NCI-H345 treated with DMSO at 0.1 percent for 48 hours (cell line): ENCODE measurements around the gene GLB1L.
"Not testable (repeated sequence)": the region's sequence is repeated elsewhere in the genome, so short reads cannot be mapped to it uniquely, and the experiment has no call there.

ENCODE experiments used
- DNase-seq: peaks from one replicate; lab custom pipeline; 2025; ENCODE audit not compliant: unreplicated experiment; lab: John Stamatoyannopoulos, UW

The GLB1L gene

DNA sequence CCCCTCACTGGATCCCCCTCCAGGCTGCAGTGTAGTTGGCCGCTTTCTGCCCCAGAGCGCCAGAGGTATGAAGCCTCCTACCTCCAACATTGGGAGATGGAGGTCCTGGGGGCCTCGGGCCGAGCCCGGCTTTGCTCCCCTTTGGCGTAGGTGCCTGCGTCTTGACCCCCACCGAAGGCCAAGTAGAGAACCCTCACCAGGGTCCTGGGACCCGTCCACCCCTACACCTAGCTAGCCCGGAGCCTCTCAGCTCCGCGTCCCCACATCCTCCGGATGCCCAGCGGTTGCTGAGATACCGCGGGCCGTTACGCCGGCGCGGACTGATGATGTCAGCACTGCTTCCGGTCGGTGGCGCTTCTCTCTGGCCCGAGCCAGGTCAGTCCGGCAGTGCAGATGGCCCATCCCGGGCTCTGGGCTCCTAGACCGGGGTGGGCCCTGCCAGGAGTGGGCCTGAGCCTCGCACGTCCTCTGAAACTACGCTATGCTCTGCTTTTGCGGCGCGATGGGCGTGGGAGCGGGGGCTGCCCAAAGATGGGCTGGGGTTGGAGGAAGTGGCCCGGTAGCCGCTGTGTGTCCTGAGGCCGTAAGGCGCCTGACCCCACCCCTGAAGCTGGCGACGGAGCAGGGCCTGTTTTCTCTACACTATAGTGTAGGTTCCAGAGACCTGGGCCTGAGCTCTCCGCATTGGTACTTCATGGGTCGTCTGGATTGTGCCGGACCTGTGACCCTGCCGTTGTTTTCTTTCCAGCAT is at the start of gene GLB1L, which contains the start of gene STK16:
Gene GLB1L, minus strand, starts transcription at position 297 of the 751 bp plus-strand sequence. CDS start 1,871 bp downstream, outside the sequence.
Gene STK16, plus strand, starts transcription at position 332 of the 751 bp plus-strand sequence. CDS start 521 bp downstream, outside the sequence.
- DNase-seq = peak; percentile 64

DNA sequence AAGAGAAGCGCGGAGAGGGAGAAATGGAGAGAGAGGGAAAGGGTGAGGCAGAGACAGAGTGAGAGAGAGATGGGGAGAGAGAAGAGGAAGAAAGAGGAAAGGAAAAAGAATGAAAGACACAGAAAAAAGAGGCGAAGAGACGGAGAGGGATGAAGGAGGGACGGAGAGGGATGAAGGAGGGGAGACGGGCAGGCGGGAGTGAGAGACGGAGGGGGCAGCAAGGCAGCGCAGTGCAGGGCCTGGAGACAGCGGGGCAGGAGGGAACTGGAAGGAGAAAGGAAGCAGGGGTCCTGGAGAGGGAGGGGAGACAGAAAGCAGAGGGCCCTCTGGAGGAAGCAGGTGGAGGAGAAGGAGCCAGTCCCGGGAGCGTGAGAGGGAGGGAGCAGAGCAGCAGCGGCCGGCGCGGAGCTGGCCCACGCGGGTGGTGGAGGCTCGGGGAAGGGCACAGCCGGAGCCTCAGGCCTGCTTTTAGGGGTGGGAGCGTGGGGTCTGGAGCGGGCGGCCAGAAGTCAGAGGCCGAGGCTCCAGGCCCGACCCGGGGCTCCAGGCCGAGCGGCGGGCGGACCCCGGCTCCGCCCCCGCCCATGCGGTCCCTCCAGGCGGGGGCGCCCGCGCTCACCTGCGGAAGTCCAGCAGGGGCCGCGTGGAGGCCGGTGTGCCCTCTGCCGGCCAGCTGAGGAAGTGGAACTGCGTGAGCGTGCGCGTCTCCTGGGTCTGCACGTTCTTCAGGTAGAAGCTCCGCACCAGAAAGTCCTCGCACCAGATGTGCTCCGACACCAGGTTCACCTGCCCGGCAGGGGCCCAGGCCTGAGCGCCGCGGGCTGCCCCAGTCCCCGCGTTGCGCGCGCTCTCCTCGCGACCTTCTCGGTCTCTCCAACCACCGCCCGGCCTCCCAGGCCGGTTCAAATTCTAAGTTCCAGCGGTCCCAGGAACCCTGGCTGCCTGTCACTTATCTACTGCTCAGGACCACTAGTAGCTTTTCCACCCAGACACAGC is 49.4 kb upstream of the GLB1L start:
- peak; percentile 75 for DNase-seq

DNA sequence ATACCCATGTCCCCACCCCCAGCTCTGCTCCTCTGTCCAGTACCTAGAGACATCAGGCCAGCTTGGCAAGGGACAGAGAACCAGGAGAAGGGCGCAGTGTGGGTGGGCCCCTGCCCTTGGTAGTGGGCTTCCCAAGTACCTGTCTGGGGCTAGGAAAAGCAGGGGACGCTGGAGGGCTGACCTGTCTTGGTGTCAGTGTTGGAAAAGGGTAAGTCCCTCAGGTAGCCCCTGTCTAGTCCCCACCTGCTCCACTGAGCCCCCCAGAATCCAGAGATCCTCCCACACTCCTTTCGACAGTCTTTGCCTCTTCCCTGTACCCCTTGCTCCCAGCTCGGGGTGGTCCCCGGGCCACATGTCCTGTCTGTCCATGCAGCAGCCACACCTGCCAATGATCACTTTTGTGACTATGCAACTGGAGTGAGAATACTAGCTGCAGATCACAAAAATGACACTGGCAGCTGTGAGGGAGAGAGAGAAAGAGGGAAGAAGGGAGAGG is 48.5 kb upstream of the GLB1L start:
- no peak for DNase-seq

DNA sequence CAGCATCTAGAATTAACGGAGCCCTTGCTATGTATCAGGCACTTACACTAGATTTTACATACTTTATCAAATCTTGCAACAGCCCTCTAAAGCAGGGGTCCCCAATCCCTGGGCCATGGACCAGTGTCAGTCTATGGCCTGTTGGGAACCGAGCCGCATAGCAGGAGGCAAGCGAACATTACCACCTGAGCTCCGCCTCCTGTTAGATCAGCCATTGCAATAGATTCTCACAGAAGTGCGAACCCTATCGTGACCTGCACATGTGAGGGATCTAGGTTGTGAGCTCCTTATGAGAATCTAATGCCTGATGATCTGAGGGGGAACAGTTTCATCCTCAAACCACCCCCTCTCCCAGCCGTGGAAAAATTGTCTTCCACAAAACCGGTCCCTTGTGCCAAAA is 47.4 kb upstream of the GLB1L start:
- DNase-seq = no peak

DNA sequence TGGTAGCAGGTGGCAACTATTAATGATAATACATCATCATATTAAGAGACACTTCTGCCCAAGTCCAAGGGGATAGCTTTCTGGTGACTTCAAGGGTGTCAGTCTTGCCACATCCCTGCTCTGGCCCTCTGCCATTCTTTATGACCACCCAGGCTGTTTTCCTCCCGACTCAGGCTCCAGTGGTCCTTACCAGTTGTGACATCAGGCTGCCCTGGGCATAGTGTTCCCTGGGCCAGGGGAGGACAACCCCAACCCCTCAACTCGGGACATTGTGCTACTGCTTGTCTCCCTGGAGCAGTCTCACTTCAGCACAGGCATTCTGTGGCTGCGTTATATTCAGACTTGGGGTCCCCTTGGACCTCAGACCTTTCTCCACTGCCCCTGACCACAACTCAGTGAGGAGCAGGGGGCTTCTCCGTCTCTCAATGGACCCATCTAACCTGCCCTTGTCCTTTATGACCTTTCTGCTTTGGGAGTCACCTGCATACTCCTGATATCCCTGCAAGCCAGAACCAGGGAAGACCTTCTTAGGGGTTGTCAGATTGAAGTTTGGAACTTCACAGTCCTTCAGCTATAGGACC is 46.8 kb upstream of the GLB1L start:
- no peak for DNase-seq

DNA sequence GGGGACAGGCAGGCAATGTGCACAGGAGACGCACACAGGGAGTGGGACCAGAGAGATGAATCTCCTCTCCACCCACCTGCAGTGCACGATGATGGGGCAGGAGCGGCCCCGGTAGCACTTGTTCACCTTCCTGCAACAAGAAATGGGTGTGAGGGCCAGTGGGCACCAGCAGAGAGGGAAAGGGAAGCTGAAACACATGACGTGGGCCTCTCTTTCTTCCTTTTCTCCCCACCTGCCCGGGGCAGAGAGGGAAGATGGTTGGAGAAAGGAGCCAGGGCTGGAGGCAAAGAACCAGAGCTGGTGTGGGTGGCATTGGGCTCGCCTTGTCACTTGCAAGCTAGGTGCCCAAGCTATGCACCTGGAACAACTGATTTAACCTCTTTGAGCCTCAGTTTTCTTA is 46.1 kb upstream of the GLB1L start:
- no peak for DNase-seq

DNA sequence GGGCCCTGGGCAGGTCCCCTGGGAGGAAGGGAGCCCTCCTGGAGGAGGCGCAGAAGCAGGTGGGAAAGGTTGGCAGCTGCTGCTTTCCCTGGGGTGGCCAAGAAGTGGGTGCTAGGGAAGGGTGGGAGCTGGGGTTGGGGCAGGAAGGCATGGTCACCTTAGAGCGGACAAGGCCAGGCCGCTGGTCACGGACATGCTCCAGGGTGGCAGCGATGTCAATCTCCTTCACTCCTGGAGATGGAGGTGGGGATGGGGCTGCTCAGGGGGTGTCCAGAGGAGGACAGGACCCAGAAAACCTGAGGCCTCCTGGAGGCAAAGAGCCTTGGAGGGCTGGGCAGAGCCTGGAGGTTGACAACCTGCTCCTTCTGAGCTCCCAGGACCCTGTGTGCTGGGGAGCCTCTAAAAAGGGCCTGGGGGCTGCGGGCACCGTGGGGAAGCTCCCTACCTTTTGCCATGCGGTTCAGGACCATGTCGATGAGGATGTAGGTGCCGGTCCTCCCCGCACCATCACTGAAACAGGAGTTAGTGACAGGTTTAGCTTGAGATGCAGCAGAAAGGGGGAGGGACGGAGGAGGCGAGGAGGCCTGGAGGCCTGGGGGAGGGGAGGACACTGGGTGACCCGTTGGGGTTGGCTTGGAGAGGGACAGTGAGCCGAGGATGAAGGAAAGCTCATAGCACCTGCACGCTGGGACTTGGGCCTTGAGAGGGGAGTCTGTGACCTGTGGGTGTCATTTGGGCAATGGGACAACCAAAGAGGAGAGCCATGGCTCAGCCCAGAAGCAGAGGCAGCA is 45.3 kb upstream of the GLB1L start:
- DNase-seq = no peak

DNA sequence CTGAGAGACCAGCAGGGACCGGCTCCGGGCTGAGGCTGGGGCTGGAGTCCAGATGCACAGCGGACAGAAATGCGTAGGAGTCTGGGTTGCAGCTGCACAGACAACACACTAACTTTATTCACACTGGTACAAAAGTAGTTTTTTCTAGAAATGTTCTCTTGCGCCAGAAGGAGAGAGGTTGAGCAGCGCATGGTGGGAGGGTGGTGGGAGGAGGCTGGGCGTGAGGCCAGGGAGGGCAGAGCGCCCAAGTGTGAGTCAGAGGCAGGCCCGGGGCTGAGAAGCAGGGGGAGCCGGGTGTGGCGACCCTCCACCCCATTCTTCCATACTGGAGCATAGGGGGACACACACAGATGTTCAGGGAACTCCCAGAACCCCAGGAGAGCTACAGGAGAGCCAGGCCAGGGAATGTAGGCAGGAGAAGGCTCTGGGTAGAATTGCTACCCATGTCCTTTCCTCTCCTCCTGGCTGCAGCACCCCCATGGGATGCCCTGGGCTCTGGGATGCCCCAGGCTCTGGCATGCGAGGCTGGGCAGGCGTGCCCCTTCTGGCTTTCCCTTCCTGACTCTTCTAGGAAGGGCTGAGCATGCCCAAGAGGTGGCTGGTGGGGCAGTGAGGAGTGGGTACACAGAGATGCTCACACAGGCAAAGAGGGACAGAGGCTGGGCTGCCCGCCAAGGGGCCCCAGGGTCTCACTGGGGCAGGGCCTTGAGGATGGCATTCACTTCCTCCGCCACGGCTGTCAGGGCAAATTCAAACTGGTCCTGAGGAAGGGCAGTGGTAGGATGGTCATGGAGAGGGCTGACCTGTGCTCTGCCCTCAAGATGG is 44.5 kb upstream of the GLB1L start:
- no peak for DNase-seq

DNA sequence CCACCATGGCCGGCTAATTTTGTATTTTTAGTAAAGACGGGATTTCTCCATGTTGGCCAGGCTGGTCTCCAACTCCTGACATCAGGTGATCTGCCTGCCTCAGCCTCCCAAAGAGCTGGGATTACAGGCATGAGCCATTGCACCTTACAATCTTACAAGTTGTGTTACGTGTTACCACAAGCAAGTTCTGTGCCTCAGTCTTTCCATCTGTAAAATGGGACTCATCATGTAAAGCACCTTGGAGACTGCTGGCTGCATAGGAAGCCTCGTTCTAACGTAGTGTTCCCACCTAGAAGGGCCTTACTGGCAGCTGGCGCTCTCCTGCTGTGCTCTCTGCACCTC is 43.9 kb upstream of the GLB1L start:
- no peak for DNase-seq

DNA sequence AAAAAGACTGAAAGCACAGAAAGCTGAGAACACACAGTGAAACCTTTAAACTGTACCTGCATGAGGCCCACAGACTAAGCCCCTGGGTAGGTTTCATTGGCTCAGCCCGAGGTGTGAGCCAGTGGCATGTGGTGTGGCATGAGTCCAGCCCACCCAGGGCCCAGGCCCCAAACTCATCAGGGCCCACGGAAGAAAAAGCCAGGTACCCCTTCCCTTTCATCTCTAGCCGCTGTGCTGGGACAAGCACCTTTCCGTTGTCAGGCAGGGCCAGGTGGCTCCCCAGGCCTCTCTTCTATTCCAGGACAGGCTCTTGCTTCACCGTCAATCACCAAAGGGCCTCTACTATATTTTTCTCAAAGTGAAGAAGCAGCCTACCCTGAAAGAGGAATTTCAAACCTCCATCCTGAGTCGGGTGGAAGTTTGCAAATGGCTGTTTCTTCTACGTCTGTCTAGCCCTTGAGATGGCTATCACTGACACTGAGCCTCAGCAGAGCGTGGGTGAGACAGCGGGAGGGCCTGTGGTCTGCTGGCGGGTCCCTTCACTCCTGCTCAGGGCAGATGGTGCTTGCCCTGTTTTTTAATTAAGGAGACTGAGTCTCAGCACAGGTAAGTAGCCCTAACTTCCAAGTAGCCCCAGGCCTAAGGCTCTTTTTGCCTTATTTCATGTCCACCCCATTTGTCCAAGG is 42.5 kb upstream of the GLB1L start:
- DNase-seq = no peak

DNA sequence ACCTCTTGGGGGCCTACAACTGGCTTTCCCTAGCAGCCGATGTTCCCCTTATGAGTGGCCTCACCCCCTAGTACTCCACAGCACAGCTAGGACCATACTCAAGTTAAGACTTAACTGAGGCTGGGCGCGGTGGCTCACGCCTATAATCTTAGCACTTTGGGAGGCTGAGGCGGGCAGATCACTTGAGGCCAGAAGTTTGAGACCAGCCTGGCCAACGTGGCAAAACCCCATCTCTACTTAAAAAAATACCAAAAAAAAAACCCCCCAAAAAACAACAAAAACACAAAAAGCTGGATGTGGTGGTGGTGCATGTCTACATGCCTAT is 41.8 kb upstream of the GLB1L start:
- DNase-seq = not testable (repeated sequence)

DNA sequence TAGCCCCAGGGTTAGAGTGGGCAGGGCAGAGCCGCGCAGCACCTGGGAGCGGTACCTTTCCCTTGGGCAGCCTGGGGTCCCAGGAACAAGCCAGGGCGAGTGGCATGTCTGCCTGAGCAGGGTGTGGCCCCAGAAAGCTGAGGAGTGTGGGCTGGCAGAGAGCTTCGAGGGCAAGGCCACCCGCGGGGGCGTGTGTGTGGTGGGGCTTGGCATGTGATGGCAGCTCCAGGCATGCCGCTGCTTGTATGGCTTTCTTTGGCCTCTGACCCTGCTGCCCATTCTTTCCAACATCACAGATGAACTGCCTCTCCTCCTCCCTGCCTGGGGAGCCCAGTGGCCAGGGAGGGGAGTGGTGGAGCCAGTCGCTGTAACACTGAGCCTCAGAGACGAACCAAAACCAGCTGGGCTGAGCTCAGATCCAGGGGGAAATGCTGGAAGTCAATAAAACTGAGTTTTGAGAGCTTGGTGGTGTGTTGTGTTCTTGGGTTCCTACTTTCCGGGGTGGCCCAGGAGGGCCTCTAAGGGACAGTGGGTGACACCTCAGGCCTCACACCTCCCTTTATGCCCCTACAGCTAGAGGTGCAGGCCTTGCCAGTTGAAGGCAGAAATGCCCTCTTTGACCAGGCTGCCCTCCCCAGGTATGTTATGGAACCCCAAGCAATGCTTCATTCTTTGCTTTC is 41.3 kb upstream of the GLB1L start:
- no peak for DNase-seq

DNA sequence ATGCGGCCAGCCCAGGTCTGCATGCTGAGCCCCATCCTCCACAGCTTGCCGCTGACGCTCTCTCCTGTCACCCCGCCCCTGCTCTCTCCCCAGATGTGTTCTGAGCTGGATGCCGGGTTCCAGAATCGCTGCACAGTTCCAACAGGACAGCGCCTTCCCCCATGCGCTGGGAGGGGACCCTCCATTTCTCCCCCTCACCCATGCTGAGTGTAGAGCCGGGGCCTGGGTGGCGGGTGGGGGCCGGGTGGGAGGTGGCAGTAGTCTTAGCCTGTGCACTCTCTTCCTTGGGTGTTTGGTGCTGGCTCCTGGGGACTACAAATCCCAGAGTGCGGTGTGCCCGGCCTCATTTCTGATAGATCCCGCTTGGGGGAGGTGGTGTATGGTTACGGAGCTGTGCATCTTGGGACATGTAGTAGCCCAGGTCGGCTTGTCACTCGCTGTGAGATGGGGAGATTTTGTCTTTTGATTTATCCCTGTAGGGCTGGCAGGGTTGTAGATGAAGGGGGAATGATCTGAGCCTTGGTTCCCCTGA is 40.7 kb upstream of the GLB1L start:
- DNase-seq = no peak

DNA sequence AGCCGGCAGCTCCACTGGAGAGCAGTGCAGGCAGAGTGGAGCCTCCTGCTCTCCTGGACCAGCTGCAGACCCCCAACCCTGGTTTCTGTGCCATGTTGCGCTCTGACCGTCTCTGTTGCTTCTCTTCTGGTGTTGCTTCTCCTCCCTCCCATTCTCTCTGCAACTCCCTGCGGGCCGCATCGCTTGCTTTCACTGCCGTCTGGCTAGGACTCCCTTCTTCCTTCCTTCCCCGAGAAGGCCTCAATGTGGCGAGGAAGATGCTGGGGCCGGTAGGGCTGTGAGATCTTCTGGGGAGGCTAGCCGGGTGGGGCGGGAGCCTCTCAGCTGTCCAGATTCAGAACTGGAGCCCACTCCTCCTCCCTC is 40.1 kb upstream of the GLB1L start:
- DNase-seq = no peak

DNA sequence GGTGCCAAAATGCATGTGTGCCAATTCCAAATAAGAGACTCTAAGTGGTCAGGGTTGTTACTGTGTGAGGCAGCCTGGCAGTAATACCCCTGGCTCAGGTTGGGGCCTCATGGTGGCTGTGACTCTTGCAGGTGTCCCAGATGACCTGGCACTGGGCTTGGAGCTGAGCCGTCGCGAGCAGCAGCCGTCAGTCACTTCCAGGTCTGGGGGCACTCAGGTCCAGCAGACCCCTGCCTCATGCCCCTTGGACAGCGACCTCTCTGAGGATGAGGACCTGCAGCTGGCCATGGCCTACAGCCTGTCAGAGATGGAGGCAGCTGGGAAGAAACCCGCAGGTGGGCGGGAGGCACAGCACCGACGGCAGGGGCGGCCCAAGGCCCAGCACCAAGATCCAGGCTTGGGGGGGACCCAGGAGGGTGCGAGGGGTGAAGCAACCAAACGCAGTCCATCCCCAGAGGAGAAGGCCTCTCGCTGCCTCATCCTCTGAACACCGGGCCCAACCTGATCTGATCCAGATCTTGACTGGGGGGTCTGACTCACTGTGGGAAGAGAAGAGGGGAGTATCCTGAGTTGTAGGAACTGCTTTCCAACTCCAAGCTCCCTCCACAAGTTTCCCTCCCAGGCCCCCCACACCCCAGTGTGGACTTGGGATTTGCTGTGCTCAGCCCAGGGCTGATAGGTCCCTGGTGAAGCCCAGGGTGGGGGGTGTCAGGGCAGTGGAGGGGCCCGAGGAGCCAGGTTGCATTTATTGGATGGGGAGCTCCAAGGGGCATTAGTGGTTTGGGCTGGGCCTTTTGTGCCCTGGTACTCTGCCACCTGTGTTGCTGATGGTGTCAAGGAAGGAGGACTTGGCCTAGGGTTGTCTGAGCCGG is 39.5 kb upstream of the GLB1L start:
- DNase-seq = no peak

DNA sequence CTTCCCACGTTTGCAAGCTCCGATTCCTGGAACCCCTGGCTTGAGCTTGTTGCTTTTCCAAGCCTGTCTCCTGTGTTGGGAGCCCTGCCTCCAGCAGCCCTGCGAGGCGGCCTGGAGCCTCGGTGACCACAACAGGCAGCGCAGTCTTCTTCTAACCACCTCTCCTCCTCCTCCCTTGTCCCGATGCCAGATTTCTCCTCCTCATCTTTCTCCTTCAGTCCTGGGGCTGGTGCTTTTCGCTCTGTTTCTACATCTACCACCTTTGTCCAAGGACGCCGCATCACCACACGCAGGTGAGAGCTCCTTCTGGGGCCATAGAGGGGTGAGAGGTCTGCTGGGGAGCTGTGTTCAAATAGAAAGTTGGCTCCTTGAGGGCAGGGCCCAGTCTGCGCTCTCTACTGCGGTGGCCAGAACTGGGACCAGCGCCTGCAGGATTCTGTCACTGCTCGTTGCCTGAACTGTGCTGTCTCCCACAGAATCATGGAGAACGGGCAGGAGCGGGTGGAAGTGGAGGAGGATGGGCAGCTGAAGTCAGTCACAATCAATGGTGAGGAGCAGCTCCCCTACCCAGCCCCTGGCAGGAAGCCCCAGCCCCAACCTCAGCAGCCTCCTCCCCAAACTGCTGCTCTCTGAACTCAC is 37.8 kb upstream of the GLB1L start:
- DNase-seq = no peak

DNA sequence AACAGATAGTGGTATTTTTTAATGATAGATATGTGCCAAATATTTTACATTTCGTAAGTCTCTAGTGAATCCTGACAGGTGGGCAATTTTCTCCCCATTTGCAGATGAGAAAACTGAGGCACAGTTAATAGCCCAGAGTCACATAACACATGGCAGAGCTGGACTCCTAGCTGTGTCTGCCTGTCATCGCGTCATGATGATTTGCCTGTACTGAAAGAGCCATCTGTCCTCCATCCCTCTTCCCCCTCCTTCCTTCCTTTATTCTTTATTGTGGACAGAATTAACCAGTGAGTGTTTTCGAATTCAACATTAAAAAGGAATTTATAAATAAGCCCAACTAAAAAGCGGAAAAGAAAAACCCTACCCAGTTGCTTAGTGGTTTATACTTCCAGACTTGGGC is 37.1 kb upstream of the GLB1L start:
- DNase-seq = no peak
